Osteoblast (primary cell): ENCODE measurements around the gene RPL9. TPM values are rescaled to one million over a fixed set of nuclear protein-coding genes. Genes with fewer than 3 reads are reported as not detected.

Experiments used
- DNase-seq: peaks from one replicate; pipeline ENCODE4 v3.0.0; 2011; ENCODE audit warnings: low spot score, mixed read lengths; ENCODE audit not compliant: insufficient read length; ENCODE audit errors: missing footprints
- H2AFZ ChIP-seq: 2 replicates; pipeline ENCODE4 v1.6.0; 2011; ENCODE audit warnings: mild to moderate bottlenecking, low read length
- H3K27ac ChIP-seq: 2 replicates; pipeline ENCODE4 v1.5.1; 2011; ENCODE audit warnings: mild to moderate bottlenecking, low read depth, low read length, moderate library complexity
- H3K27me3 ChIP-seq: 2 replicates; pipeline ENCODE4 v1.6.0; 2012; ENCODE audit warnings: mild to moderate bottlenecking, control low read depth, inconsistent platforms, low read length, moderate library complexity; ENCODE audit not compliant: insufficient read depth
- H3K36me3 ChIP-seq: 2 replicates; pipeline ENCODE4 v1.5.1; 2011; ENCODE audit warnings: mild to moderate bottlenecking, low read length, control low read depth, moderate library complexity; ENCODE audit not compliant: insufficient read depth
- H3K4me1 ChIP-seq: 2 replicates; pipeline ENCODE4 v1.5.1; 2011; ENCODE audit warnings: mild to moderate bottlenecking, low read length, control low read depth, moderate library complexity; ENCODE audit not compliant: insufficient read depth
- H3K4me2 ChIP-seq: 2 replicates; pipeline ENCODE4 v1.6.0; 2011; ENCODE audit warnings: mild to moderate bottlenecking, low read length; ENCODE audit not compliant: insufficient read depth
- H3K4me3 ChIP-seq: fragments of 200-600 bp; sonication (generic); 3 replicates; pipeline ENCODE4 v1.5.1; 2012; ENCODE audit warnings: mild to moderate bottlenecking, low read length, inconsistent platforms; ENCODE audit not compliant: insufficient read depth
- H3K79me2 ChIP-seq: 2 replicates; pipeline ENCODE4 v1.6.0; 2012; ENCODE audit warnings: mild to moderate bottlenecking, low read length, control low read depth, inconsistent platforms; ENCODE audit not compliant: insufficient read depth
- H3K9me3 ChIP-seq: 2 replicates; pipeline ENCODE4 v1.5.1; 2011; ENCODE audit warnings: low read depth, low read length, control low read depth
- H4K20me1 ChIP-seq: 2 replicates; pipeline ENCODE4 v1.6.0; 2012; ENCODE audit warnings: mild to moderate bottlenecking, low read length, control low read depth; ENCODE audit not compliant: insufficient read depth
- total RNA-seq: library from RNA; depleted of rRNA; stranded (reverse); fragments of >200 nt; gene quantifications from 2 replicates; pipeline ENCODE4 v1.2.3, GENCODE V29; 2012
- TF ChIP-seq, protein P1 (sequence below): IDR thresholded peaks from 2 replicates; pipeline ENCODE4 v1.5.1; 2011; ENCODE audit warnings: mild to moderate bottlenecking, low read depth, low read length, moderate library complexity; ENCODE audit errors: extremely low read depth

Gene RPL9
- total RNA-seq, 1 donor: 1,561 TPM

DNA sequence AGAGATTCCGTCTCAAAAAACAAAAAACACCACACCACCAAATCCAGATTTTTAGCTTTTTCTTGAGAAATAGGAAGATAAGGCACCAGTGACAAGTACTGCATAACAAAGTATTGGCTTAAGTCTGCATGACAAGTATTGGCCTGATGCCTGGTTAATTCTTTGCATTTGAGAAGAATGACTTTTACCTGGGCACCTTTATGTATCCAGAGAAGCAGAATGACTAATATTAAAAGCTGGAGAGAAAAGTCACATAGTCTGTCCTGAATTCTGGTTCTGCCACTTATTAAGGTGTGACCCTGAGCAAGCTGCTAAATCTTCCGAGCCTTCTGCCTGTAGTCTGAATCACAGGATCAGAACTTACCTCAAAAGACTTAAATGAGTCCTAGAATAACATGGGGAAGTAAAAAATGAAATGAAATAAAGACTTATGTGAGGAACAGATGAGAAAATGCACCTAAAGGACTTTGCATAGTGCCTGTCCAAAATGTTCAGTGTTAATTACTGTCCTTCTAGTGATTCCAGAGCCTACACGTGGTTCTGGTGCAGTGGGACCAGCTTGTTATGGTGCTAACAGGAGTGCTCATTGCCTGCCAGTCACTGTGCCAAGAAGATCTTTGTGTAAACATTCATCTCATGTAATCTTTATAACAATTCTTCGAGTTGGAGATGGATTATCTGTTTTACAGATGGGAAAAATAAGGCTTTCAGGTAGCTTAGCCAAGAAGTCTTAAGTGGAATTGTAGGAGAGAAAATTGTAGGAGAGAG is 36.9 kb upstream of the RPL9 start:
- H3K4me1 ChIP-seq: peaks cover 10% of the 10 kb centered on the region
- peak; percentile 88 for DNase-seq
- H4K20me1 ChIP-seq: no peaks in the 10 kb centered on the region
- H3K4me3 ChIP-seq: no peak overlapping the region
- H3K27ac ChIP-seq: peak overlapping the region; percentile 25
- H3K4me2 ChIP-seq: no peak overlapping the region
- H2AFZ ChIP-seq: no peak overlapping the region
- no peaks in the 10 kb centered on the region for H3K9me3 ChIP-seq
- peaks cover 30% of the 10 kb centered on the region for H3K36me3 ChIP-seq
- H3K27me3 ChIP-seq: no peaks in the 10 kb centered on the region
- peaks cover 2% of the 10 kb centered on the region for H3K79me2 ChIP-seq
- TF ChIP-seq, protein P1, sequence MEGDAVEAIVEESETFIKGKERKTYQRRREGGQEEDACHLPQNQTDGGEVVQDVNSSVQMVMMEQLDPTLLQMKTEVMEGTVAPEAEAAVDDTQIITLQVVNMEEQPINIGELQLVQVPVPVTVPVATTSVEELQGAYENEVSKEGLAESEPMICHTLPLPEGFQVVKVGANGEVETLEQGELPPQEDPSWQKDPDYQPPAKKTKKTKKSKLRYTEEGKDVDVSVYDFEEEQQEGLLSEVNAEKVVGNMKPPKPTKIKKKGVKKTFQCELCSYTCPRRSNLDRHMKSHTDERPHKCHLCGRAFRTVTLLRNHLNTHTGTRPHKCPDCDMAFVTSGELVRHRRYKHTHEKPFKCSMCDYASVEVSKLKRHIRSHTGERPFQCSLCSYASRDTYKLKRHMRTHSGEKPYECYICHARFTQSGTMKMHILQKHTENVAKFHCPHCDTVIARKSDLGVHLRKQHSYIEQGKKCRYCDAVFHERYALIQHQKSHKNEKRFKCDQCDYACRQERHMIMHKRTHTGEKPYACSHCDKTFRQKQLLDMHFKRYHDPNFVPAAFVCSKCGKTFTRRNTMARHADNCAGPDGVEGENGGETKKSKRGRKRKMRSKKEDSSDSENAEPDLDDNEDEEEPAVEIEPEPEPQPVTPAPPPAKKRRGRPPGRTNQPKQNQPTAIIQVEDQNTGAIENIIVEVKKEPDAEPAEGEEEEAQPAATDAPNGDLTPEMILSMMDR: no peak

DNA sequence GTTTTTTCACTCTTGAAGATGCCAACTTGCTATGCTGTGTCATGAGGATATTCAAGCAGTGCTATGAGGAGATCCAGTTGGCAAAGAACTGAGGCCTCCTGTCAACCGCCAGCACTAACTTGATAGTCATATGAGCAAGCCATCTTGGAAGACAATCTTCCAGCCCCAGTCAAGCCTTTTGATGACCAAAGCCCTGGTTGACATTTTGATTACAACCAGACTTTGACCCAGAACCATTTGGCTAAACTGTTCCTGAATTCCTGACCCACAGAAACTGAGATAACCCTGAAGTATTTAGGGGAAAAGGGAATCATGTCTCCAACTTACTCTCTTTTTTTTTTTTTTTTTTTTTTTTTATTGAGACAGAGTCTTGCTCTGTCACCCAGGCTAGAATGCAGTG is 35.6 kb upstream of the RPL9 start:
- DNase-seq: no peak
- no peaks in the 10 kb centered on the region for H4K20me1 ChIP-seq
- H3K4me2 ChIP-seq: no peak overlapping the region
- peaks cover 18% of the 10 kb centered on the region for H3K36me3 ChIP-seq
- peaks cover 9% of the 10 kb centered on the region for H3K4me1 ChIP-seq
- H3K27me3 ChIP-seq: no peaks in the 10 kb centered on the region
- H3K4me3 ChIP-seq: no peak overlapping the region
- H2AFZ ChIP-seq: no peak overlapping the region
- no peaks in the 10 kb centered on the region for H3K79me2 ChIP-seq
- no peaks in the 10 kb centered on the region for H3K9me3 ChIP-seq
- TF ChIP-seq, protein P1: no peak
- no peak overlapping the region for H3K27ac ChIP-seq

DNA sequence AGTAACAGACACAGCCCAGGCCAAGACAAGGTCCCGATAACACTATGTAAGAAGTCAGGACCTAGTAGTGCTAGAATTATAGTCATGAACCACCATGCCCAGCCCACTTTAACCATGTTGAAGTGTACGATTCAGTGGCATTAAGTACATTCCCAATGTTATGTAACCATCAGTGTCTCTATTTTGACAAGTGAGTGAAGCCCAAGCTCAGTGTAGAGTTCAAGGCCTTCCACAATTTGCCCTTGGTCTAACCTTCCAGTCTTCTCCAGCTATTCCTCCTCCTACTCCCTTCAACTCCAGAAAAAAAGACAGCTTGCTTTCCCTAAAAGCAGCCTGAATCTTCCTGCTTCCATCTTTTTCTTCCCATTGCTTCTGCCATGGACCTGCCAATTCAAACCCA is 31.6 kb upstream of the RPL9 start:
- no peaks in the 10 kb centered on the region for H3K4me1 ChIP-seq
- H3K4me2 ChIP-seq: no peak overlapping the region
- no peaks in the 10 kb centered on the region for H3K27me3 ChIP-seq
- H3K79me2 ChIP-seq: no peaks in the 10 kb centered on the region
- DNase-seq: no peak
- no peaks in the 10 kb centered on the region for H3K36me3 ChIP-seq
- H3K27ac ChIP-seq: no peak overlapping the region
- no peak overlapping the region for H3K4me3 ChIP-seq
- TF ChIP-seq, protein P1: no peak
- H4K20me1 ChIP-seq: no peaks in the 10 kb centered on the region
- H3K9me3 ChIP-seq: no peaks in the 10 kb centered on the region
- no peak overlapping the region for H2AFZ ChIP-seq

DNA sequence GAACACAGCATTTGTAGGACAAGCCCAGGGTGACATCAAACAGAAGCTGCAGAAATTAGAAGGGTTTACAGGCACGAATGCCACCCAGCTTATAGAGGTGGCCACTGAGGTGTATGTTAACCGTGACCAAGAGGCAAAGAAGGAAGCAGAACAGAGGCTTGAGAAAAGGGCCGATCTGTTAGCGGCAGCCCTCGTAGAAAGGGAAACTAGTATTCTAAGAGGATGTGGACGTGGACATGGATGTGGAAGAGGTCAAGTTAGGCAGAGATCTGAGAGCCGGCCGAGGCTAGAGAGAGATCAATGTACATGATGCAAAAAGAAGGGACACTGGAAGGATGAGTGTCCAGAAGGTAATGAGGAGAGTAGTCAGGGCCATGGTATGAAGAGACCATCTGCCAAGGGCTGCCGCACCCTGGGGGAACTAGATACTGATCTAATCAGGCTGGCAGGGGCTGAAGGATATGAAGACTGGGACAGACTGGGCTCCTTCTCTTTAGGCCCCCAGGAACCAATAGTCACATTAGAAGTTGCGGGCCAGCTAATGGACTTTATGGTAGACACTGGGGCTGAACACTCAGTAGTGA is 27.6 kb upstream of the RPL9 start:
- Histone ChIP-seq H3K27me3 (no peaks in the 10 kb centered on the region), H3K9me3 (no peaks in the 10 kb centered on the region), H3K79me2 (no peaks in the 10 kb centered on the region), H3K36me3 (no peaks in the 10 kb centered on the region), H2AFZ (no peak overlapping the region), H3K4me3 (no peak overlapping the region), H4K20me1 (no peaks in the 10 kb centered on the region), H3K4me2 (no peak overlapping the region), H3K4me1 (no peaks in the 10 kb centered on the region), H3K27ac (no peak overlapping the region)
- TF ChIP-seq, protein P1: no peak
- DNase-seq: no peak
